Right lobe of liver (tissue), 6 donors: ENCODE data around the gene ZNF708. TPM values are rescaled to one million over a fixed set of nuclear protein-coding genes. Genes with fewer than 3 reads are reported as not detected.
"Not testable (repeated sequence)": the region's sequence is repeated elsewhere in the genome, so short reads cannot be mapped to it uniquely, and the experiment has no call there.

Experiments
- ATAC-seq, 4 donors: fragments of 200-7000 bp; cut with Tn5 transposase; one replicate each; pipeline ENCODE4 v1.9.1; 2020; ENCODE audit warnings: mild to moderate bottlenecking in 4 of 4, moderate library complexity in 4 of 4
- DNase-seq, 3 donors: peaks; one replicate each; pipeline ENCODE4 v3.0.0-alpha.2; 2020
- H3K27ac ChIP-seq, 3 donors: fragments of 200-600 bp; one replicate each; pipeline ENCODE4 v1.8.0; 2022
- H3K27me3 ChIP-seq, 2 donors: fragments of 200-600 bp; one replicate each; pipeline ENCODE4 v1.8.0; 2022
- H3K36me3 ChIP-seq, 4 donors: fragments of 200-600 bp; sonication (generic) in 1 of 4; one replicate each; pipeline versions ENCODE4 v1.5.1 to v1.8.0; 2017 to 2022; ENCODE audit warnings: control low read depth in 1 of 4
- H3K4me1 ChIP-seq, 4 donors: fragments of 200-600 bp; sonication (generic) in 1 of 4; one replicate each; pipeline versions ENCODE4 v1.5.1 to v1.8.0; 2017 to 2022; ENCODE audit warnings: control low read depth in 1 of 4
- H3K4me3 ChIP-seq, 3 donors: fragments of 200-600 bp; one replicate each; pipeline ENCODE4 v1.8.0; 2022
- H3K9me3 ChIP-seq, 4 donors: fragments of 200-600 bp; sonication (generic) in 1 of 4; one replicate each; pipeline versions ENCODE4 v1.5.1 to v1.8.0; 2017 to 2022; ENCODE audit warnings: control low read depth in 1 of 4
- CTCF ChIP-seq, 4 donors: fragments of 200-600 bp in 3 of 4; fragments of 450-650 bp in 1 of 4; IDR thresholded peaks; one replicate each; pipeline versions ENCODE4 v1.5.1 to v1.8.0; 2016 to 2022; ENCODE audit warnings: antibody characterized with exemption in 4 of 4, mild to moderate bottlenecking in 2 of 4
- POLR2A ChIP-seq: fragments of 450-650 bp; IDR thresholded peaks from one replicate; pipeline ENCODE4 v1.6.1; 2017; ENCODE audit warnings: antibody characterized with exemption, mild to moderate bottlenecking
- WGBS: methylation state at CpG from one replicate; pipeline ENCODE4 v1.1.6; 2018; ENCODE audit warnings: low coverage, low lambda C conversion rate; ENCODE audit not compliant: insufficient coverage; ENCODE audit errors: missing lambda C conversion rate; 5-methylcytosine and 5-hydroxymethylcytosine counted together
- intact Hi-C, 2 donors: fragments of 100-400 bp; cut with DNase I; formaldehyde crosslinking; loops; one replicate each; pipeline versions ENCODE4 v1.11.2 to v1.14.1; 2022
- total RNA-seq, 6 experiments: library from RNA; depleted of rRNA in 2 of 6; stranded (reverse); fragments of >200 nt in 2 of 6; fragmentation: NEBNext Ultra II Directional in 3 of 6; extraction: Animal tissue kit (Norgen Biotek cat#: 25700) in 3 of 6; gene quantifications; one replicate each; pipeline versions ENCODE4 v1.1.0 to v1.2.4, GENCODE V29; 2016 to 2023
- donor health status: DM: no; HTN: yes; CAD: no.
- donor health status: DM: no; HTN: no; CAD: no.
- donor health status: DM: no; HTN: no; CAD: no.
- donor health status: DM: no; HTN: yes; CAD: no.
- donor health status: DM: no; HTN: yes; CAD: no.

The ZNF708 gene
- total RNA-seq, 6 experiments from 2014 or later, result 2.1 to 4.2 (median 3.2) TPM

GRCh38 chr19:21321996-21322395 is 7.2 kb downstream of the ZNF708 start:
- Histone ChIP-seq H3K36me3 (peaks cover 0 to 6% (median 1%) of the 10 kb centered on the region in 4 donors), H3K4me3 (no peak overlapping the region), H3K27ac (no peak overlapping the region), H3K9me3 (no peaks in the 10 kb centered on the region), H3K4me1 (no peaks in the 10 kb centered on the region), H3K27me3 (no peaks in the 10 kb centered on the region)
- ATAC-seq (no peak), DNase-seq (no peak)
- TF ChIP-seq POLR2A (no peak), CTCF (IDR thresholded peaks at IDR 0.05) (no peak)
- intact Hi-C loops, result no loop called here
- 81% methylated on average over 4 of the region's 4 CpGs for WGBS

- DNase-seq, result no peak
- Histone ChIP-seq H3K36me3 (no peaks in the 10 kb centered on the region), H3K27me3 (no peaks in the 10 kb centered on the region), H3K4me3 (no peak overlapping the region), H3K9me3 (no peaks in the 10 kb centered on the region), H3K27ac (no peak overlapping the region), H3K4me1 (no peaks in the 10 kb centered on the region)
- intact Hi-C loops, result no loop called here
- ATAC-seq, result no peak
- TF ChIP-seq POLR2A, result no peak
- TF ChIP-seq CTCF (IDR thresholded peaks at IDR 0.05), result no peak
- 95% methylated on average over 2 of the region's 4 CpGs for WGBS
Measured at GRCh38 chr19:21321134-21321533, 8.1 kb downstream of the ZNF708 start.

- no peak for ATAC-seq
- WGBS, result 73% methylated on average over 1 of the region's 1 CpG
- H3K4me1 ChIP-seq, result no peaks in the 10 kb centered on the region
- H3K36me3 ChIP-seq, result no peaks in the 10 kb centered on the region
- no peak for TF ChIP-seq CTCF (IDR thresholded peaks at IDR 0.05)
- TF ChIP-seq POLR2A, result no peak
- no peak overlapping the region for H3K4me3 ChIP-seq
- H3K9me3 ChIP-seq, result no peaks in the 10 kb centered on the region
- H3K27ac ChIP-seq, result no peak overlapping the region
- no peaks in the 10 kb centered on the region for H3K27me3 ChIP-seq
- intact Hi-C loops, result no loop called here
- no peak for DNase-seq
Measured at GRCh38 chr19:21317821-21318220, 11.4 kb downstream of the ZNF708 start.

- Histone ChIP-seq H3K36me3 (no peaks in the 10 kb centered on the region), H3K9me3 (no peaks in the 10 kb centered on the region), H3K27ac (no peak overlapping the region), H3K27me3 (no peaks in the 10 kb centered on the region), H3K4me1 (no peaks in the 10 kb centered on the region), H3K4me3 (no peak overlapping the region)
- intact Hi-C loops, result no loop called here
- ATAC-seq (no peak), DNase-seq (no peak)
- TF ChIP-seq POLR2A (no peak), CTCF (IDR thresholded peaks at IDR 0.05) (no peak)
- 70% methylated on average over 1 of the region's 1 CpG for WGBS
Measured at GRCh38 chr19:21314676-21315075, 14.5 kb downstream of the ZNF708 start.

- H3K4me3 ChIP-seq, H3K27ac ChIP-seq, H3K4me1 ChIP-seq, H3K9me3 ChIP-seq, H3K27me3 ChIP-seq, intact Hi-C loops, DNase-seq, H3K36me3 ChIP-seq, ATAC-seq: not testable (repeated sequence)
- WGBS, result 86% methylated on average over 2 of the region's 2 CpGs
Measured at GRCh38 chr19:21312807-21313206, 16.4 kb downstream of the ZNF708 start.
